HFFc6 (cell line): Measurements from ENCODE around the gene WDR7. TPM values are rescaled to one million over a fixed set of nuclear protein-coding genes. Genes with fewer than 3 reads are reported as not detected.

Experiments used
- DNase-seq: peaks from one replicate; pipeline ENCODE4 v3.0.0-alpha.2; 2018
- H3K27ac Mint-ChIP-seq: 2 replicates; pipeline ENCODE4 v1.8.0; 2020; ENCODE audit warnings: mild to moderate bottlenecking, mixed read lengths
- H3K27me3 Mint-ChIP-seq: 2 replicates; pipeline ENCODE4 v1.8.0; 2021; ENCODE audit warnings: mild to moderate bottlenecking, moderate library complexity, mixed read lengths; ENCODE audit not compliant: insufficient read depth
- H3K36me3 Mint-ChIP-seq: 2 replicates; pipeline ENCODE4 v1.8.0; 2021; ENCODE audit warnings: low read depth, mixed read lengths
- H3K4me1 Mint-ChIP-seq: 2 replicates; pipeline ENCODE4 v1.8.0; 2020; ENCODE audit warnings: low read depth, mixed read lengths
- H3K4me3 Mint-ChIP-seq: 2 replicates; pipeline ENCODE4 v1.8.0; 2020; ENCODE audit warnings: mild to moderate bottlenecking, moderate library complexity, mixed read lengths
- H3K9me3 Mint-ChIP-seq: 2 replicates; pipeline ENCODE4 v1.8.0; 2020; ENCODE audit warnings: mild to moderate bottlenecking, mixed read lengths
- CTCF ChIP-seq: fragments of 200-600 bp; sonication (generic); IDR thresholded peaks from 2 replicates; pipeline ENCODE4 v1.5.0; 2021; ENCODE audit warnings: antibody characterized with exemption, mild to moderate bottlenecking
- total RNA-seq, 6 experiments: library from RNA; stranded (reverse); fragmentation: NEBNext Ultra II Directional; extraction: Animal tissue kit (Norgen Biotek cat#: 25700); gene quantifications; 2 replicates in 1 of 6; 3 replicates in 5 of 6; pipeline ENCODE4 v1.2.3, GENCODE V29; 2021

WDR7 gene
- total RNA-seq, 6 experiments from 2014 or later, result 14.0 to 19.7 (median 16.6) TPM

- H3K27me3 Mint-ChIP-seq, result no peaks in the 10 kb centered on the region
- no peak for TF ChIP-seq CTCF
- H3K4me3 Mint-ChIP-seq, result no peak overlapping the region
- H3K4me1 Mint-ChIP-seq, result peaks cover 7% of the 10 kb centered on the region; the same call in 1 of the 2 replicates
- no peaks in the 10 kb centered on the region for H3K36me3 Mint-ChIP-seq
- no peak overlapping the region for H3K27ac Mint-ChIP-seq
- no peaks in the 10 kb centered on the region for H3K9me3 Mint-ChIP-seq
- no peak for DNase-seq
Measured at GRCh38 chr18:56937874-56938430, 286.8 kb downstream of the WDR7 start.

GRCh38 chr18:56945171-56946083 lies 294.3 kb downstream of the WDR7 start:
- TF ChIP-seq CTCF, result no peak
- DNase-seq, result no peak
- H3K4me1 Mint-ChIP-seq, result peaks cover 30% of the 10 kb centered on the region
- H3K27ac Mint-ChIP-seq, result peak overlapping the region; percentile 15; the same call in 1 of the 2 replicates
- H3K27me3 Mint-ChIP-seq, result no peaks in the 10 kb centered on the region
- H3K9me3 Mint-ChIP-seq, result no peaks in the 10 kb centered on the region
- H3K4me3 Mint-ChIP-seq, result no peak overlapping the region
- H3K36me3 Mint-ChIP-seq, result no peaks in the 10 kb centered on the region

- Mint-ChIP-seq H3K27me3 (no peaks in the 10 kb centered on the region), H3K4me1 (peaks cover 36% of the 10 kb centered on the region), H3K36me3 (no peaks in the 10 kb centered on the region), H3K9me3 (no peaks in the 10 kb centered on the region), H3K27ac (no peak overlapping the region), H3K4me3 (no peak overlapping the region)
- TF ChIP-seq CTCF, result no peak
- no peak for DNase-seq
Measured at GRCh38 chr18:56947236-56947635, 296.1 kb downstream of the WDR7 start.

- H3K4me1 Mint-ChIP-seq, result peaks cover 10% of the 10 kb centered on the region; the same call in 1 of the 2 replicates
Measured at GRCh38 chr18:56952026-56952425, 300.9 kb downstream of the WDR7 start.

More at GRCh38 chr18:56952026-56952425, 300.9 kb downstream of the WDR7 start:
- no peak for TF ChIP-seq CTCF
- H3K9me3 Mint-ChIP-seq, result no peaks in the 10 kb centered on the region
- H3K27ac Mint-ChIP-seq, result no peak overlapping the region
- no peak for DNase-seq
- H3K4me3 Mint-ChIP-seq, result no peak overlapping the region
- H3K36me3 Mint-ChIP-seq, result no peaks in the 10 kb centered on the region
- no peaks in the 10 kb centered on the region for H3K27me3 Mint-ChIP-seq
